Inflammatory macrophage treated with lipopolysaccharide for 4 hours (primary cell): ENCODE data around the gene PTPN3.
A peak's percentile ranks its signal among the peaks of the same experiment; 100 is the strongest.

Experiments used
- DNase-seq: peaks from one replicate; pipeline ENCODE4 v3.0.0-alpha.2; 2020

PTPN3 gene

DNA sequence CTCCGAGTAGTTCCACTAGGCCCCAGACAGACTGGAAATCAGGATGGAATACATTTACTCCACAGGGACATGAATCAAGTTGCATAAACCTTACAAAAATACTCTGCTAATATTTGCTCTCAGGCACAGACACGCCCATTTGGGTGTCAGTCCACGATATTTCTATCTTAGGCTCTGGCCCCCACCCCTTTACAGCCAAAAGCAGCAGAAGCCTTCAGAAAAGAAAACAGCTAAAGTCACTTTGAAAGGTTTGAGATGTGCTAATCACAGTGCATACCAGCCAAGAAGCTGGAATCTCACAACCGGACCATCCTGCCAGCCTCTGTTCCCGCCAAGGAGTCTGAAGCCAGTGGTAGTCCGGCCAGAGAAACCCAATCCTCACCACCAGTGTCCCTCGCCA is 22.6 kb downstream of the PTPN3 start:
- DNase-seq, result no peak

DNA sequence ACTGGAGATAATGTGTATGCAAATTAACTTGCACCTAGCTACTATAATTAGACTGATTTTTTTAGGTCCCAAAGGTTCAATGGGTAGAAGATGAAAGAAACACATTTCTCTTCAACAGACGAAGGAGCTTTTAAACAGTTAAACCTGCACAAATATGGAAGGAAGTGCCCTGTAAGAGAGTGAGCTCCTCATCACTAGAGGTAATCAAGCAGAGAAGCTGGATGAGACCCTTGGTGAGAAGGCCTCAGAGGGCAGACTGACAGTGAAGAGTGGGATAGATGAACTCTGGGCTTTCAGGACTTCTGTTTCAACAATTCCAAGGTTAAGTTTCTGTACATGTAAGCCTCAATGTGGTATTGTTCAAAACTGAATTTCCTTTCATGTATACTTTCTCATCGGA is 23.2 kb downstream of the PTPN3 start:
- no peak for DNase-seq

DNA sequence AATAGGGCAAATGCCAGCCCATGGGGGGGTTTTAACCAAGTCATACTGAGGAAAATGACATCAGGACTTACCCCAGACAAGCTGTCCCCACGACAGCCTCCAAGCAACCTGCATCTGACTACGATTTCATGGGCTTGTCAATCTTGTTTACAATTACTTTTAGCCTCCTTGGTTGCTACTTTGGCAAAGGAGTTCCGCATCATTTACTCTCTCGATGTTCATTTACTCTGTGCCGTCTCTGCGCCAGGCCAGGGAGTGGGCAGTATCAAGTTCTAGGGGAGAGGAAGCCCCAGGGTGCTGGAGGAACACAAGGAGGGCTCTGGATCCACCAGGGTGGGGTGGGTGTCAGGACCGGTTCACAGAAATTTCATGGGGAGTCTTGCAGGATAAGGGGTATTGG is 23.9 kb downstream of the PTPN3 start:
- no peak for DNase-seq

DNA sequence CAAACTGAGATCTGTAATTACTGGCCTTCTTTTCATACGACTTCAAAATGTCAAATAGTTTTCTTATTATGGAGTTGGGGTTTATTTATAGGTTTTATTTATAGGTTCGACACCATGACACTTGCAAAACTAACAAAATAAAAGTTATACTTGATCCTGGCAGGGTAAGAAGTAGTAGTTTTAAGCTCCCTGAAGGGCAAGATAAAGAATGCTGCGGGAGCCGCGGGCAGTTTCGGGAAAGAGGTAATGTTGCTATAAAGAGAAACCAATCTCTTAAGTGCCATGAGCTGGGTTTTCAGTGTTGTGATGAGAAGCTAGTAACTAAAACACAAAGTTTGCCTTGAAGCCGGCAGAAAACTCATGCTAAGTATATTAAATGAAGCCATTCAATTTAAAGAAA is 24.8 kb downstream of the PTPN3 start:
- DNase-seq, result no peak

DNA sequence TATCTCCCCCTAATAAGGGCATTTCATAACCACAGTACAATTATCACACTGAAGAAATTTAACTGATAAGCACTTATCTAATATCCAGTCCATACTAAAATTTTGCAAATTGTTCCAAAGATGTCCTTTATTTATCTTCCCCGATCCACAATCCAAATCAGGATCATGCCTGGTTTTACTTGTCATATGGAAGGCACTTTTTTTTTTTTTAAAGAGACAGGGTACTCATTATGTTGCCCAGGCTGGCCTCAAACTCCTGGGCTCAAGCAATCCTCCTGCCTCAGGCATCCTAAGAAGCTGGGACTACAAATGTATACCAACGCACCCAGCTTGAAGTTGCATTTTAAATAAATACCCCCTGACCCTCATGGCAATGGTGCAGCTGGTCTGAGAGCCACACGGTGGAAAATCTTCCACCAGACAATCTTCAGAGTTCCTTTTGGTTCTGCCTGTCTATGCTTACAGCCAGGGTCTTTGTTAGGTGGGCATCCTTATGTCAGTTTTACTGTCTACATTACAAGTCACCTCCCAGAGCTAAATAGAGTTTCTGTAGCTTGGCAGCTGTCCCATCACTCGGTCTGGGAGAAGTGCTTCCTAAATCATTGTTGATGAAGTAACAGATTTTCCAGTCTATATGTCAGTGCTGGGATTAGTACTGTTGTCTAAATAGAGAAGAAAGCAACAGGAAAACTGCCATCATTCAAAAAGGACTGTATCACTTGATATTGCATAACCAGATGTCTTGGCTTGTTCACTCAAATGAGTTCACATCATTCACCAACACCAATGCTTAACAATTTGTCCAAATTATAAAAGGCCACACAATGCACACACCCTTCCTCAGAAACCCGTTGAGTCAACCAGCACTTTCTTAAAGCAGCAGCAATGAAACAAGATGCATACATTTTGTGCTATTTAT is 26.4 kb downstream of the PTPN3 start:
- DNase-seq, result no peak

DNA sequence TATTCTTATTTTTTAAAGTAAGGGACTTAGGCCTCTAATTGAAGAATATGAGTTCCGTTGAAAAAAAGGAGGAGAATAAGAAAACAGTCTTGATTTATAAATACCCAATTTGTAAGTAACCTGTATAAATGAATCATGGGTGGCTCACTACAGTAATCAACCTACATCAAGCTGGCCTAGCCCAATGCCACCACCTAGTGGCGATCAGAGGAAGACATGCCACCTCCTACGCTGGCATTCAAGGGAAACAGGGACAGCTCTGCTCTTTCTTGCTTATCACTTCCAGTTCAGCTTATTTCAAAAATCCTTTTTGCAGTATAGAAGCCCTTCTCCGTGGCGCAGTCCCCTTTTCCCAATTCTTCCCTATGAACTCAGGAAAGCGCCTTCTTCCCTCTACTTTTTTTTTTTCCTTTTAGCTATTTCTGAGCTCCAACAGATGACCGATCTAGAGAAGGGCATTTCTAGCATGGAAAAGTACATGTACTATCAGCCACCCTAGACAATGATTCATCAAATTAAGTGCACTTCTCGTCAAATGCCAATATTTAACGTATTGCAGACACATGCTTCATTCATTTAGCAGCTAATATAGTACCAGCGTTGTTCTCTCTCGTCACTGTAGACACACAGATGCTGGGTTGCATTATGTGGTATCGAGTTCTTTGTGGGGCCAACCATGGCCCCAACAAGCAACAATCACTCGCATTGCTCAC is 28.3 kb downstream of the PTPN3 start:
- DNase-seq, result peak; percentile 65

DNA sequence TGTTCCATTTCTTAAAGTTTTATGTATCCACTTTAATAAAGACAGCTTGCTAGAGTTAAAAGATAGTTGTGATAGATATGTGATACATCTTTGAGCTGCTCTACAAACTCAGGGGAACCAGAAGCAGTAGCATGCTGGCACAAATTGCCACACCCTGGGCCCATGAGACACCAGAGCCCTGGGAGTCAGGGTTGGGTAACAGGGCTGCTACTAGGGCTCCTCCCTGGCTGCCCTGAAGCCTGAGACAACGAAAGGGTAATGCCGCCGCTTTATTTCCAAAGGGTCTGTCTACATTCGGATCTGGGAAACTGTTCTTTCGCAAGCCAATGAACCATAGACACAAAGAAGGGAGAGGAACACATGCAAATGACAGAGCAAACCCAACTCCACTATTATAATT is 29.2 kb downstream of the PTPN3 start:
- DNase-seq, result peak; percentile 1

DNA sequence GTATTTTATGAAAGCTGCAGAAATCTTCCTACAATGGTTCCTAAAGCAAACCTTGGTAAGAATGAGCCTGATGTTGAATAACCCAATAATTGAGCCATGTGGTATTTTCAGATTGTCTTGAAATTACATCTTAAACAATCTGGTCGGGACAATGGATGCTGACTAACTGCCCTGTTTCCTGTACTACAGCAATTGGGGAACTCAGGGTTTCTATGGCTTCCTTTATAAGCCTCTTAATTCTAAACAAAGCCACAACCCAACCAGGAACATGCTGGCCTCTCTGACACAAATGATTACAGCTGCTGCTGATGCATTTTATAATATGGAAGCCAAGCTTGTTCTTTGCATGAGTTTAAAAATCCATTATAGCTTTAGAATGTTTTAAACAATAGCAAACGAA is 30.2 kb downstream of the PTPN3 start:
- DNase-seq, result peak; percentile 24

DNA sequence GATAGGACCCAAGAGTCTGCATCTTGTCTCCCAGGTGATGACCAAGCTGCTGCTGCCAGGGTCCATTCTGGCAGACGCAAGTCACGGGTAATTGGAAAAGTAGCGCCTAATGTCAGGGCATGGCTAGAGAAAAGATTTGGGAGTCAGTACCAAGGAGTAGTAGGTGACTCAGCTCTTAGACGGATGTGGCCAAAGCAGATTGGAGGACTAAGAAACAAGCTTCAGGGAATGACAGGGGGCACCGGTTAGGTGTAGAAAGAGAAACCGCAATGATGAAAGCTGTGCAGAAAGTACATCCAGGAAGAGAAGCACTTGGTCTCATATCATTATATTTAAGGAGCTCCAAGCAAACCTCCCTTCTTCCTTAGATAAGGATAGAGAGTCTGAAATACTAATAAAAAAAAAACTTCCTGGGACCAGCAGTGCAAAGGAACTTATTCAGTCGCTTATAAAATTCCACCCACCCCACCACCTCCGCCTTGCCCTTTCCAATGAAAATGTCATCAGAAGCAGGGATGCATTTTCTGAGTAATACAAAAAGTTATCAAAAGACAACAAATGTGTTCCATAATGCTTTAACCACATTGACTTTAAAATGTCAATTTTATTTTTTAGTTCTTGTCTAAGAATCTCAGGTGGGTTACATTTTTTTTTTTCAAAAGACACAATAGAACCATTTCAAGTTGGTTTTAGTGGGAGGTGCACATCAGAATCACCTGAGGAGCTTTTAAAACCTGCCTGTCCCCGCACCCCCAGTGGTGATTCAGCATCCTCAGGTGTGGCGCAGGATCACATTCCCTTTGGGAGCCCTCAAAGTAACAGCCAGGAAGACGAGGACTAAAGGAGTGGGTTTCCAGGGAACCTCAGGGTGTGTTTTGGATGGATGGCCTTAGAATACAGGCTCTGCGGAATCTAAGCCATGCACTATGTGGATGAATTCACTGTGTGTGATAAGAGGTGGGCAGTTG is 31.2 kb downstream of the PTPN3 start:
- DNase-seq, result no peak

DNA sequence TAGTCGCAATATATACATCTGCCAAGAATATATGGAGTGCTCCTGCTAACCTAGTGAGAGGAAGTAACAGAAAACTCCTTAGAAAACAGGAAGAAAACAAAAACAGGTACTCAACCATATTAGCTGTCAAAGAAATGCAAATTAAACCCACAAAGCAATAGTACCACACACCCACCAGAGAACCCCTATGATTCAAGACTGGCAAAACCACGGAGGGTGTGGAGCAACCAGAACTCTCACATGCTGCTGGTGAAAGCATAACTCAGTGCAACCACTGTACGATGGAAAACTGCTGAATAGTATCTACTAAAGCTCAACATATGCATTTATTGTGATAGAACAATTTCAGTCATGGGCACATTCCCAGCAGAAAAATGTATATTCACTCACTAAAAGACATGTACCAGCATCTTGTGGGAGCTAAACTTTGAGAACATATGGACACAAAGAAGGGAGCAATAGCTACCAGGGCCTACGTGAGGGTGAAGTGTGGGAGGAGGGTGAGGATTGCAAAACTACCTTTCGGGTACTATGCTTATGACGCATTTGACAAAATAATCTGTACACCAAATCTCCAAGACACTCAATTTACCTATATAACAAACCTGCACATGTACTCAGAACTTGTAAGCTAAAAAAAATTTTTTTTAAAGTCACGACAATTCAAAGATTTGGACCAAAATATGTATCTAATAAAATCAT is 34.0 kb downstream of the PTPN3 start:
- peak; percentile 15 for DNase-seq

DNA sequence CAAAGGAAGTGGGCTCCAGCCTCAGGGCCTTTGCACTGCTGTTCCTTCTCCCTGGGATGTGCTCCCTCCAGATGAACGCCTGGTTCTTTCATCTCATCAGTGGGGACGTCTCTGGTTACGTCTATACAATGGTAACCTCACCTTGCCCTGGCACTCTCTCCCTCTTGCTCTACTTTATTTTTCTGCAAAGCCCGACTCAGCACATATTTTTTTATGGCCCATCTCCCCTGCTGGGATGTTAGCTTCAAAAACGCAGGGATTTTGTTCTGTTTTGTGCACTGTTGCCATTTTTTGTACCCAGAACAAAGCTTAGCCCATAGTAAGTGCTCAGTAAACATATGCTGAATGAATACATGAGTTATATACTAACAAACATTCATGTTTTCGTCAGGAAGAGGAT is 37.5 kb downstream of the PTPN3 start:
- DNase-seq, result no peak

DNA sequence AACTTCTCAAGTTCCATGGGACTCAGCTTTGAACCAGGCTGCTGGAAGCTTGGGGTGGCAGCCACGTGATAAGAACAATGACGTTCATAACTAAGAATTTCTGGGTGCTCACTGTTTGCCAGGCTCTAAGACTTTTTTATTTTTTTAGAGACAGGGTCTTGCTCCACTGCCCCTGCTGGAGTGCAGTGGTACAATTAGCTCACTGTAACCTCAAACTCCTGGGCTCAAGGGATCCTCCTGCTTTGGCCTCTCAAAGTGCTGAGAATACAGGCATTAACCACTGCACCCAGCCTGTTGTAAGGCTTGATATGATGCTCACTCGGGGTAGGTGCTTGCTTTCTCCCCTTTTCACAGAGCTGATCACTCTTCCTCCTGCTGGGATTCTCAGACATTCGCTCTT is 38.7 kb downstream of the PTPN3 start:
- no peak for DNase-seq

DNA sequence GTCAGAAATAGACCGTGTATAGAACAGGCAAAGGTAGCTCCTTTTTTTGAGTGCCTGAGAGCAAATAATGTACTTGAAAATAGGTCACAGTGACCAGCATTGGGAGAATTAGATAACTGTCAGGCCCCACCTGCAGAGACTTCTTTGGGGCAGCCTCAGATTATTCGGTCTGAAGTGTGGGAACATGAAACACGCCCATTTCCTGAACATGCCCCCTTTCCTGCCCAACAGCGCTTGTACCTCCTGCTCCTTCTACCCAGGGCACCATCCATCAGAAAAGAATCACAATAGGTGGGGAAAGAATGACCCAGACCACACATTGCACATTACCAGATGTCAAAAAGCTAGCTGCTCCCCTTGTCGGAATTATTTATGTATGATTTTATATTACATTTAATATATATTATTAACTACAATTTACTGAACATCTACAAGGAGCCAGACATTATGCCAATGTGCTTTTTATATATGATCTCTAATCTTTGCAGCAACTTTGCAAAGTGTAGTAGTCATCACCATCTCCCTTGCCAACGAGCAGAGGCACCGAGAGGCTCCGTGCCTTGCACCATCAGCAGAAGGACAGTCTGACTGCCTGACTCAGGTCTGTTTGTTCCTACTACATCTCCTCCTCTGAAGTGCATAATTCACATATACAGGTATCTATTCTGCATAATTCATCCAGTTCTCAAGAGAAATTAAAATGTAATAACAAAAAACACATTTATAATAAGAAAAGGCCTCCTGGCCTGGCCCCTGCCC is 39.5 kb downstream of the PTPN3 start:
- no peak for DNase-seq

DNA sequence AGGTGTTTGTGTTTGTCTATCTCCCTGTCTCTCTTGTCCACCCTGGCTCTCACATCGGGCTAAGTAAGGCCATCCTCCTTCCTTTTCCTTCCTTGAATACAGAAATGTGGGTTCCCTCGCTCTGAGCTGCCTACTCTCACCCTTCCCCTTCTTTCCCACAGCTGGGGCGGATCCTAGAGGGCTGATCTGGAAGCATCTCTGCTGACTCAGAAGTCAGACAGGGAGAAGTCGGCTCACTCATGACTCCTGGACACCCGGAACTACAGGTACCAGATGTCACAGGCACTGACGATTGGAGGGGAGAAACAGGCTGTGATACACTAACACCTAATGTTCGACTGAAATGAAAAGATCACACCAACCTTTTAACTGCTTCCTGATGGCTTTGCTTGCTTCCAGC is 41.3 kb downstream of the PTPN3 start:
- DNase-seq, result no peak

DNA sequence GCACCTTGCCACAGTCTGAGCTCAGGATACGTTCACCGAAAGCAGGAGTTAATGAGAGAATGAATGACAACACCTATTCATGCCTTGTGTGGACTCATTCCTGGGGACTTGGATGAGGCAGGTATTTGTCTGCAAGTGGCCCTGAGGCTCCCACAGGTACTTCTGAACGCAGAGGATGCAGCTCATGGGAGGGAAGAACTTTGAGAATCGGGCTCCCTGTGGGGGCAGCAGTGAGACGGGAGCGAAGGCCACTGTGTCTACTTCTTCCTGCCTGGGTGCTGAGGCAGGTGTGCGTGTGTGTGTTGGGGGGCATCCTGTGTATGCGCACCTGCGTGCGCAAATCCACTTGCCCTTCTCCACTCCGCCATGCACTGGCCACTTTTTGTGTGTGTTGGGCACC is 42.2 kb downstream of the PTPN3 start:
- DNase-seq, result no peak

DNA sequence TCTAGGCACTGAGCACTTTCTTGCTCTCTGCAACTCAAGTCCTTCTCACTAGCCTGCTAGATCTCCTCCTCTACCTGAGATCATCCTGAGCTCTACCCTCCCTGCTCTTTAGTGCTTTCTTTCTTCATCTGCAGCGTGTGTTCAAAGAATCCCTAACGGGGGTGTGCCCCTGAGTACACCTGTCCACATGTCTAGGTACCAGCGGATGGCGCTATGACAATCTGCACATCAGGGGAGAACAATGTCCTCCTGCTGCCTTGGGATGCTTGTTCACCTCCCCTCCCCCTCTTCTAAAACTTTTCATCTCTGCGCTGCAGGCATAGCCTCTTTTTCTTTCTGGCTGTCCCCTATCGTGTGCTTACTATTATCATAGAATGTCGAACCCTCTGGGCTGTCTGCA is 42.7 kb downstream of the PTPN3 start:
- no peak for DNase-seq

DNA sequence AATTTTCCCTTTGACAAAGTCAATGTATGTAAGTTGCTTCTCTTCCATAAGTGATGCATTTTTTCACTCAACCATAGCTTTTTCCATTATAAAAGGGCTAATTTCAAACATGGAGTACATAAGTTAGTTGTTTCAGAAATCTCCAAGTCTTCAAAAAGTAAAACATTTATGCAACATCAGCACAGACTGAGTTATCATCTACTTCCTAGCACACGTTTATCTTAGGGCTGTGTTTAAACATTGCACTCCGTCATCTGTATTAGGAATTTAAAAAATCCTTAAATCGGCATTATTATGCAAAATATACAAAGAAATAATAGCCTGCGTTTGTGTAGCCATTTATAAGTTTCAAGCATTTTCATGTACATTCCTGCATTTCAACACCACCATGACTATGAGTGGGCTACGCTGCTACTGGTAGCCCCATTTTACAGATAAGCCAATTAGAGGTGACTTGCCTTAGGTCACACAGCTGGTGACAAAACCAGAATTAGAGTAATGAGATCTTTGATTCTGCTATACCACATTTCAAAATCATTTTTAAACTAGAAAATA is 43.4 kb downstream of the PTPN3 start:
- no peak for DNase-seq

DNA sequence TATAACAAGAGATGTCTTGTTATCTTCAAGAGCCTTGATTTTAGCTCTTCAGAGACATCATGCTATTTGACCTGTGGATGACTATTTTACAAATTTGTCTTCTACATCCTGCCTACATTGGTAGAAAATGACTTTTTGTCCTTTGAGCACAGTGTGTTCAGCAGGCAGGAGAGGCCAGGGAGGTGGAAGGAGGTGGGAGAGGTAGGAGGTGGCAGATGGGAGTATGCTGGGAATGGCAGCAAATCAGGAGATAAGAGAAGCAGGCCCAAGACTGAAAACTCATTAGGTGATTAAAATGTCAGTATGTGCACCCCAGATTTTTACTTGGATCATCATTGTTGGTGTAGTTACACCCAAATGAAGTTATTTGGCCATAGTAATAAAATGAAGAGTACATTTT is 44.1 kb downstream of the PTPN3 start:
- no peak for DNase-seq

DNA sequence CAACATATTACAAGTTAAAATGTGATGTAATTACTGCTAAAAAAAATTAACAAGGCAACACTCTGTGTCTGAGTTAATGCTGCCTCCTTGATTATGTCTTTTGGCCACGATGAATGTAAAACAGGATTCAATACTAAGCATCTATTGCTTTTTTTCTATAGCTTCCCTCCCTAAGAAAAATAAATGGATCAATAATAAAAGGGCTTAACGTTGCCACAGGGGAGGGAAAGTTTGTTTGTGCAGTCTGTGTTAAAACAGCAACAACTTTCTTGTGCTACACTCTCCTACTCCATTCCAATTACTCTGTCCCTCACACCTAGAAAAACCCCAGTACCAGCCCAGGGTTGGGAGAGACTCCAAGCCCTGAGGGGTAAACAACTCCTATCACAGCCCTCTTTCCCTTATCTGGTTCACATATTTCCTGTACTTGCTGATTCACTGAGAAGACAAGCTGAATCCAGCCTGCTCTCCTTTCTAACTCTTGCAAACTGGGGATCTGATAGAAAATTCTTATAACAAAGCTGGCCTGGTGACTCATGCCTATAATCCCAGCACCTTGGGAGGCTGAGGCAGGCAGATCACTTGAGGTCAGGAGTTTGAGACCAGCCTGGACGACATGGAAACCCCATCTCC is 44.8 kb downstream of the PTPN3 start:
- no peak for DNase-seq

DNA sequence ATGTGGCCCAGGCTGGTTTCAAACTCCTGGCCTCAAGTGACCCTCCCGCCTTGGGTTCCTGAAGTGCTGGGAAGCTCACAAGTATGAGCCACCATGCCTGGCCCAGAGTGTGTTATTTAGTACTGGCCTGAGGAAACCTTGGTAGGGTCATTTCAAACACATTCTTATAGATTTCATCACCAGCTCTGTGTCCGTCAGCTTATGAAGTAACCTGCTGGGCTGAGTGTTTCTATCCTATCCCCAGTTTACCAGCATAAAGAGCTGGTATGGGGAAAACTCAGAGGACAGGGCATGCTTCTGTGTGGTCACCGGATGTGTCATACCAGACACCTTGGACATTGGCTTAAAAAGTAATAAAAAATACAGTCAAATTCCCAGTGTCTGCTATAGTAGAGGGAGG is 45.3 kb downstream of the PTPN3 start:
- DNase-seq, result no peak
